Measurements from ENCODE around the gene STX17.
"Not testable (repeated sequence)": the region's sequence is repeated elsewhere in the genome, so short reads cannot be mapped to it uniquely, and the experiment has no call there.

STX17 gene

DNA sequence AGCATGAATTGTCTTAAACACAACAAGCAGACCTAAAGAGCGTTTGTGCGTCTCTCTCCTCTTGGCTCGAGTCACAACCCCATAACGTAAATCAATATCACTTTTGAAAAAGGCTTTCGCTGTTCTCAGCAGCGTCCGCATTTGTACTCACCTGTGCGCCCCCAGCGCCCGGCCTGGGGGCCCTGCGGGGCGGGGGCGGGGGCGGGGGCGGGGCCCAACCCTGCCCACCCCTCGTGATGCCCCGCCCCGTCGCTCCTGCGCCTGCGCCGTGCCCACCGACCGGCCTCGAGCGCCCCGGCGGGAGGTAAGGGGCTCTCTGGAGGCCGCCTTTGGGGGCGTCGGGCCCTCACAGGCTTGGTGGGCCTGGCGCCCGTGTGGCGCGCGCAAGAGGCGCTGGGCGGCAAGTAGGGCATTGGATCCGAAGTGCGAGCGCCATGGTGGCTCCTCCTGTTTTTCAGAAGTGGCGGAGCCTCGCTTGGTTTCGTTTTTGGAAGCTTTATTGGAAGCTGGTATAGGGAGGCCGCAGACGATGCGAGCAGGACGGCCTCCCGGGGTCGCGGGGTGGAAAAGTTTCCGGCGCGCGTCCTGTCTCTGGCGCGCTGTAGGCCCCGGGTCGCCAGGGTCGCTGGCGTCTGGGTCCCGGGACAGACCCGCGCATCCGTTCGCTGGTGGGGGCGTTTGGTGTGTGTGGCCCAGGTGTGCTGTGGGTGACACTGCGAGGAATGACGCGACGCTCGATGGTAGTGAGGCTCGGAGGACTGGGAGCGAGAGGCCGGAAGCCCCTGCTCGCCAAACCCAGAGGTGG, at the start of gene STX17:
STX17 (plus strand) TSS at position 252 of the 805 bp plus-strand sequence. CDS start 8,586 bp downstream, outside the sequence.
- DNase-seq (ENCODE audit: extremely low read depth, low read depth): no peak
- TF ChIP-seq CTCF (IDR thresholded peaks at IDR 0.05; ENCODE audit: low read depth, low read length, missing control alignments): no peak
- H3K4me3 ChIP-seq (replicated peaks; ENCODE audit: low read depth, low read length): peak within 1 kb of the TSS; percentile 88

GRCh38 chr9:99857576-99857975, 48.9 kb upstream of the STX17 start:
- H3K4me3 ChIP-seq (replicated peaks; ENCODE audit: low read depth, low read length); DNase-seq (ENCODE audit: extremely low read depth, low read depth): not testable (repeated sequence)

DNA sequence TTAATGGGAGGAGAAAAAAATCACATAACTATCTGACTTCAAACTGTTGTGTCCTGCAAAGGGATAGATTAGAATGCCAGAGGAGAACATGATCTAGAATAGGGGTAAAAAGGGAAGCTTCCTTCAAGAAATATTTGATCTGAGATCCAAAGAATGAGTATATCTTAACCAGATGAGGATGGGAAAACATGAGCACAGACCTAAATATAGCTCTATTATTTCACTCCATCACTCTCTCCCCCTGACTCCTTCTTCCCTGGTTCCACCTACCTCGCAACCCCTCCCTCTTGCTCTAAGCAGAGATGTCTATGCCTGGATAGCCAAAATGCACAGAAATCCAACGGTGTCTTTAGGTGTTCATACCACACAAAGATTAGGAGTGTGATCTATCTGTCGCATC, 48.4 kb upstream of the STX17 start:
- no peak overlapping the region for H3K4me3 ChIP-seq (replicated peaks; ENCODE audit: low read depth, low read length)
- no peak for TF ChIP-seq CTCF (IDR thresholded peaks at IDR 0.05; ENCODE audit: low read depth, low read length, missing control alignments)
- DNase-seq (ENCODE audit: extremely low read depth, low read depth): no peak

DNA sequence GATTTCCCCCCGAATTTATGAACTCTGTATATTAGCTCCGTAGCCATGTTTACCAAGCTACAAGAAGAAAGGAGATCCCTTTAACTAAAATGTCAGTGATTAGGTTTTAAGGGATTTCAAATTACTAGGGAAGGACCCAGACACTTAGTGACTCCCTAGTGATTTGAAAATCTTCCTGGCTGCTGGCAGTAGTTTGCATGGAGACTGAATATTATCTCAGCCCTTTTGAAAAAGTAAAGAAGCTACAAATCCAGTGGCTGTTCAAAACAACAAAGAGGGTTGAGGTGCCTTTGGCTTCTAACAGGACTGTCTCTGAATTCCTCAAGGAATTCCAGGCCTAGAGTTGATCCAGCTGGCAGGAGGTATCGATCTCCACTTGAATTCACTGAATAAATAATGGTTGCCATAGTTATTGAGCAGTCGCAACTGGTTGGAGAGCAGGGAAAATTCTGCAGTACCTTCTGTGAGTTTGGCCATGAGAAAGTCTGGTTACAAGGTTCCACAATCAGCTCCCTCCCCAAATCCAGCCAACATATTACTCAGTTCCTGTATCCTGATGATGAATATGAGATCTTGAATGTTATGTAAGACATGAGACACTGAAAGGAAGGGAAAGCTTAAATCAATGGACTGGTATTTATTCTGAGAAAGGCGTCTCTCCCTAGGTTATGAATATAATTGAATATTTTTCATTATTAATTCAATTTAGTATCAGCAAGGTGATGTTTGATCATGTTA, 47.0 kb upstream of the STX17 start:
- no peak for DNase-seq (ENCODE audit: extremely low read depth, low read depth)

GRCh38 chr9:99860266-99860665, 46.2 kb upstream of the STX17 start:
- no peak for TF ChIP-seq CTCF (IDR thresholded peaks at IDR 0.05; ENCODE audit: low read depth, low read length, missing control alignments)
- no peak for DNase-seq (ENCODE audit: extremely low read depth, low read depth)
- H3K4me3 ChIP-seq (replicated peaks; ENCODE audit: low read depth, low read length): no peak overlapping the region

More for the DNA sequence above, 47.0 kb upstream of the STX17 start:
- TF ChIP-seq CTCF (IDR thresholded peaks at IDR 0.05; ENCODE audit: low read depth, low read length, missing control alignments): no peak
- H3K4me3 ChIP-seq (replicated peaks; ENCODE audit: low read depth, low read length): no peak overlapping the region

DNA sequence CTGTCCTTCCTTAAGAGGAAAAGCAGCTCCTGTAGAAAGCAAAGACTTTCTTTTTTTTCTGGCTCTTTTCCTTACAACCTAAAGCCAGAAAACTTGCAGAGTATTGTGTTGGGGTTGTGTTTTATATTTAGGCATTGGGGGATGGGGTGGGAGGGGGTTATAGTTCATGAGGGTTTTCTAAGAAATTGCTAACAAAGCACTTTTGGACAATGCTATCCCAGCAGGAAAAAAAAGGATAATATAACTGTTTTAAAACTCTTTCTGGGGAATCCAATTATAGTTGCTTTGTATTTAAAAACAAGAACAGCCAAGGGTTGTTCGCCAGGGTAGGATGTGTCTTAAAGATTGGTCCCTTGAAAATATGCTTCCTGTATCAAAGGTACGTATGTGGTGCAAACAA, 42.5 kb upstream of the STX17 start:
- no peak overlapping the region for H3K4me3 ChIP-seq (replicated peaks; ENCODE audit: low read depth, low read length)
- TF ChIP-seq CTCF (IDR thresholded peaks at IDR 0.05; ENCODE audit: low read depth, low read length, missing control alignments): no peak
- no peak for DNase-seq (ENCODE audit: extremely low read depth, low read depth)

DNA sequence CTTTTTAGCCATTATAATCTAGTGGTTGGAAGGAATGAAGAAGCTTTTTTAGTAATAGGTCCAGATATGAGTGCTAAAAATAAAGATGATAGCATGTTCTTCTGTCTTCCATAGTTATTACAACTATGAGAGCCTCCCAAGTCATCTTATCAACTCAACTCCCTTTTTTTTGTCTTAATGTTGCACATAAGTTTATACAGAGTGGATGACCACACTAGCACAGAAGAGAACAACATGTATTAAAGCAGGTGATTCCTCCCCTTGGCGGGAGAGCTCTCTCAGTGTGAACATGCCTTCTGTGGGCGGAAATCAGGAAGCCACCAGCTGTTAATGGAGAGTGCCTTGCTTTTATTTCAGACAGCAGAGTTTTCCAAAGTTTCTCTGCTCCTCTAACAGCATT, 40.1 kb upstream of the STX17 start:
- H3K4me3 ChIP-seq (replicated peaks; ENCODE audit: low read depth, low read length): no peak overlapping the region
- no peak for TF ChIP-seq CTCF (IDR thresholded peaks at IDR 0.05; ENCODE audit: low read depth, low read length, missing control alignments)
- no peak for DNase-seq (ENCODE audit: extremely low read depth, low read depth)

Measured in HFF-Myc (cell line).